Measurements from ENCODE around the gene GPC1. TPM values are rescaled to one million over a fixed set of nuclear protein-coding genes. Genes with fewer than 3 reads are reported as not detected.

Gene GPC1
- total and polyA plus RNA-seq, 2 of the 4 experiments (the other 2 are of a cell fraction), result 16.0 to 211 TPM

DNA sequence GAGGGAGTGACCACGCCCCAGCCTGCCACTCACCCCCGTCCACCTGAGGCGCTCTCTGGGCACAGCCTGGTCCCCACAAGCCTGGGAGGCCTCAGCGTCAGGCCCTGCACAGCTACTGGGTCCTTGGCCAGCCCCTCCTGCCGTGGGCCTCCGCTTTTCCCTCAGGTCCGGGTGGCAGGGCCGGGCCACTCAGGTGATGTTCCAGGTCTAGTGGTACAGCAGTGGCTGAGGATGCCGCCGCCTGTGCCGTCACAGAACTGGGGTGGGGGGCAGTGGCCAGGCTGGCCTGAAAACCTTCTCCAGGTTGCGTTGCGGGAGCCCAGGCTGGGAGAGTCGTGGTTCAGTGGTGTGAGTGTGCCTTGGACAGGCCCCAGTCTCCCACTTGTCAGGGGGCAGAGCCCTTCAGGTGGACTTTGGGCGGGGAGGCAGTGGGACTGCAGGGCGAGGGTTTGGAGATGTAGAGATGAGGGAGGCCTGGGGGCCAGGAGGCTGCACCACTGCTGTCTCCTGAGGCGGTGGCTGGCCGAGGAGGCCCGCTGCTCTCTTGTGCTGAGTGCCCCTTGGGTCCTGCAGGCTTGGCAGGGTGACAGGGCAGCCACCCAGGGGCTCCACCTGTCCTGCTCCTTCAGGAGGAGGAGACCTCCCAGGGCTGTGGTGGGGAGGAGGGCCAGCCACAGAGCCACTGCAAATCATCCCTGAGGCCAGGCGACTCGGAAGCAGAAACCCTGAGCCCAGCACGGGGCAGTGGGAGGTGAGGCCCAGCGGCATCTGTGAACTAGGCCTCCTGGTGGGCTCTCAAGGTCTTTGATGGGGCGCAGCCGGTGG, 7.6 kb downstream of the GPC1 start:
- Histone ChIP-seq H3K4me3 (ENCODE audit: insufficient read depth, low read depth, low read length) (no peak overlapping the region), H3K36me3 (ENCODE audit: control insufficient read depth, insufficient read depth, low read length) (peaks cover 25% of the 10 kb centered on the region), H3K18ac (ENCODE audit: low read depth, low read length) (no peak overlapping the region), H3K9me3 (ENCODE audit: control insufficient read depth, insufficient read depth, low read length) (no peaks in the 10 kb centered on the region), H2BK20ac (ENCODE audit: low read depth, low read length) (no peak overlapping the region), H3K9ac (ENCODE audit: low read depth, low read length) (no peak overlapping the region), H4K5ac (ENCODE audit: low read depth, low read length) (no peak overlapping the region), H3K27ac (ENCODE audit: insufficient read depth, low read length) (no peak overlapping the region), H4K8ac (ENCODE audit: low read depth in 2 of 2, low read length in 2 of 2) (no peak overlapping the region), H3K23ac (ENCODE audit: low read depth, low read length) (no peak overlapping the region), H2AK9ac (replicated peaks; ENCODE audit: low read depth, low read length, poor library complexity) (no peak overlapping the region), H3K9me1 (ENCODE audit: insufficient read depth, low read length) (peaks cover 4% of the 10 kb centered on the region; the same call in 1 of the 2 replicates), H2BK5ac (ENCODE audit: low read depth, low read length, poor library complexity, severe bottlenecking) (no peak overlapping the region), H3K4ac (ENCODE audit: low read depth, low read length) (no peak overlapping the region), H3K79me1 (ENCODE audit: low read depth in 1 of 2, low read length in 2 of 2) (peaks cover 12 to 79% of the 10 kb centered on the region in 2 experiments), H4K20me1 (ENCODE audit: insufficient read depth, low read length) (peaks cover 99% of the 10 kb centered on the region), H2AK5ac (ENCODE audit: low read depth, low read length) (no peak overlapping the region), H2BK15ac (ENCODE audit: low read depth, low read length) (no peak overlapping the region), H2AFZ (replicated peaks; ENCODE audit: low read length, poor library complexity) (no peak overlapping the region), H2BK120ac (ENCODE audit: low read depth, low read length) (no peak overlapping the region), H3K56ac (ENCODE audit: extremely low read depth, insufficient read depth, low read length) (no peak overlapping the region), H4K91ac (ENCODE audit: insufficient read depth, low read depth, low read length) (no peak overlapping the region), H3K4me2 (ENCODE audit: low read depth, low read length) (no peak overlapping the region), H3K4me1 (ENCODE audit: control insufficient read depth, insufficient read depth, low read length) (peaks cover 6% of the 10 kb centered on the region), H3K14ac (replicated peaks; ENCODE audit: low read depth, low read length) (no peak overlapping the region), H3K27me3 (ENCODE audit: control insufficient read depth, insufficient read depth, low read length) (no peaks in the 10 kb centered on the region)
- DNase-seq, result no peak
- 73% methylated on average over 4 of the region's 25 CpGs; no CpG with 5 or more reads in 1 of the 2 experiments for WGBS, 2 experiments (ENCODE audit: extremely low coverage in 2 of 2, insufficient read length in 1 of 2)
- dilution Hi-C loops (cut with HindIII; ENCODE audit: low sequenced_read_pairs, unreplicated experiment) (no loop called here), in situ Hi-C loops (cut with MboI; ENCODE audit: low sequenced_read_pairs) (no loop called here), intact Hi-C loops (cut with micrococcal nuclease) (no loop called here)
- no peak; the same call in 1 of the 2 replicates for ATAC-seq (ENCODE audit: low read depth)
- BruUV-seq (replicated peaks), result no TSS peak
- POLR2A ChIA-PET (ENCODE audit: unreplicated experiment), result no interaction called here
- CTCF ChIA-PET, result no interaction called here
- TF ChIP-seq MAZ (IDR thresholded peaks at IDR 0.05; ENCODE audit: borderline replicate concordance, low read depth, low read length) (no peak), POLR2A (IDR thresholded peaks at IDR 0.05; ENCODE audit: low read depth, low read length) (no peak), CHD1 (IDR thresholded peaks at IDR 0.05; ENCODE audit: low read depth, low read length) (no peak), RCOR1 (IDR thresholded peaks at IDR 0.05; ENCODE audit: insufficient replicate concordance, low read length) (no peak), FOS (IDR thresholded peaks at IDR 0.05; ENCODE audit: low read depth, low read length) (no peak), CEBPB (IDR thresholded peaks at IDR 0.05; ENCODE audit: low read depth, low read length) (no peak), NFE2L2 (IDR thresholded peaks at IDR 0.05; ENCODE audit: low read depth, low read length) (no peak), RFX5 (IDR thresholded peaks at IDR 0.05; ENCODE audit: low read depth, low read length) (no peak), RAD21 (IDR thresholded peaks at IDR 0.05; ENCODE audit: low read length) (no peak), SMC3 (IDR thresholded peaks at IDR 0.05; ENCODE audit: low read depth, low read length) (no peak), MAFK (IDR thresholded peaks at IDR 0.05; ENCODE audit: low read depth, low read length) (no peak), MXI1 (IDR thresholded peaks at IDR 0.05; ENCODE audit: borderline replicate concordance, low read depth, low read length) (no peak)
- TF ChIP-seq, protein P1, sequence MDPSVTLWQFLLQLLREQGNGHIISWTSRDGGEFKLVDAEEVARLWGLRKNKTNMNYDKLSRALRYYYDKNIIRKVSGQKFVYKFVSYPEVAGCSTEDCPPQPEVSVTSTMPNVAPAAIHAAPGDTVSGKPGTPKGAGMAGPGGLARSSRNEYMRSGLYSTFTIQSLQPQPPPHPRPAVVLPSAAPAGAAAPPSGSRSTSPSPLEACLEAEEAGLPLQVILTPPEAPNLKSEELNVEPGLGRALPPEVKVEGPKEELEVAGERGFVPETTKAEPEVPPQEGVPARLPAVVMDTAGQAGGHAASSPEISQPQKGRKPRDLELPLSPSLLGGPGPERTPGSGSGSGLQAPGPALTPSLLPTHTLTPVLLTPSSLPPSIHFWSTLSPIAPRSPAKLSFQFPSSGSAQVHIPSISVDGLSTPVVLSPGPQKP (IDR thresholded peaks at IDR 0.05; ENCODE audit: borderline replicate concordance, low read depth, low read length), result no peak
- TF ChIP-seq, protein P2, sequence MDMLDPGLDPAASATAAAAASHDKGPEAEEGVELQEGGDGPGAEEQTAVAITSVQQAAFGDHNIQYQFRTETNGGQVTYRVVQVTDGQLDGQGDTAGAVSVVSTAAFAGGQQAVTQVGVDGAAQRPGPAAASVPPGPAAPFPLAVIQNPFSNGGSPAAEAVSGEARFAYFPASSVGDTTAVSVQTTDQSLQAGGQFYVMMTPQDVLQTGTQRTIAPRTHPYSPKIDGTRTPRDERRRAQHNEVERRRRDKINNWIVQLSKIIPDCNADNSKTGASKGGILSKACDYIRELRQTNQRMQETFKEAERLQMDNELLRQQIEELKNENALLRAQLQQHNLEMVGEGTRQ (IDR thresholded peaks at IDR 0.05; ENCODE audit: low read depth, low read length), result no peak
- TF ChIP-seq, protein P3, sequence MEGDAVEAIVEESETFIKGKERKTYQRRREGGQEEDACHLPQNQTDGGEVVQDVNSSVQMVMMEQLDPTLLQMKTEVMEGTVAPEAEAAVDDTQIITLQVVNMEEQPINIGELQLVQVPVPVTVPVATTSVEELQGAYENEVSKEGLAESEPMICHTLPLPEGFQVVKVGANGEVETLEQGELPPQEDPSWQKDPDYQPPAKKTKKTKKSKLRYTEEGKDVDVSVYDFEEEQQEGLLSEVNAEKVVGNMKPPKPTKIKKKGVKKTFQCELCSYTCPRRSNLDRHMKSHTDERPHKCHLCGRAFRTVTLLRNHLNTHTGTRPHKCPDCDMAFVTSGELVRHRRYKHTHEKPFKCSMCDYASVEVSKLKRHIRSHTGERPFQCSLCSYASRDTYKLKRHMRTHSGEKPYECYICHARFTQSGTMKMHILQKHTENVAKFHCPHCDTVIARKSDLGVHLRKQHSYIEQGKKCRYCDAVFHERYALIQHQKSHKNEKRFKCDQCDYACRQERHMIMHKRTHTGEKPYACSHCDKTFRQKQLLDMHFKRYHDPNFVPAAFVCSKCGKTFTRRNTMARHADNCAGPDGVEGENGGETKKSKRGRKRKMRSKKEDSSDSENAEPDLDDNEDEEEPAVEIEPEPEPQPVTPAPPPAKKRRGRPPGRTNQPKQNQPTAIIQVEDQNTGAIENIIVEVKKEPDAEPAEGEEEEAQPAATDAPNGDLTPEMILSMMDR (conservative IDR thresholded peaks at IDR 0.05; ENCODE audit: low read depth, low read length), result no peak
